H9 (cell line): ENCODE results near the gene RPRD1B. TPM values are rescaled to one million over a fixed set of nuclear protein-coding genes. Genes with fewer than 3 reads are reported as not detected.
A peak's percentile ranks its signal among the peaks of the same experiment; 100 is the strongest.

Experiments
- DNase-seq: peaks from one replicate; pipeline ENCODE4 v3.0.0-alpha.2; 2017
- H2AFZ ChIP-seq: one replicate; pipeline ENCODE4 v1.6.1; 2013; ENCODE audit warnings: mild to moderate bottlenecking, low read length, control low read depth, moderate library complexity
- H2AK5ac ChIP-seq: 2 replicates; pipeline ENCODE4 v1.6.1; 2013; ENCODE audit warnings: low read length, control low read depth, mixed read lengths; ENCODE audit not compliant: insufficient read length
- H2BK120ac ChIP-seq: one replicate; pipeline ENCODE4 v1.6.1; 2013; ENCODE audit warnings: low read depth, mild to moderate bottlenecking, low read length, control low read depth, inconsistent platforms; ENCODE audit not compliant: poor library complexity, severe bottlenecking
- H2BK12ac ChIP-seq: 2 replicates; pipeline ENCODE4 v1.6.1; 2013; ENCODE audit warnings: low read length, control low read depth, mixed read lengths, low read depth; ENCODE audit not compliant: insufficient read length
- H2BK15ac ChIP-seq: 2 replicates; pipeline ENCODE4 v1.6.1; 2013; ENCODE audit warnings: low read depth, low read length, control low read depth
- H2BK20ac ChIP-seq: one replicate; pipeline ENCODE4 v1.6.1; 2013; ENCODE audit warnings: low read depth, mild to moderate bottlenecking, low read length, control low read depth, inconsistent platforms; ENCODE audit not compliant: poor library complexity, severe bottlenecking
- H2BK5ac ChIP-seq: 2 replicates; pipeline ENCODE4 v1.6.1; 2013; ENCODE audit warnings: low read length, control low read depth, mixed read lengths; ENCODE audit not compliant: insufficient read length
- H3K14ac ChIP-seq: 2 replicates; pipeline ENCODE4 v1.6.1; 2013; ENCODE audit warnings: low read length, control low read depth; ENCODE audit not compliant: insufficient read depth
- H3K18ac ChIP-seq: 2 replicates; pipeline ENCODE4 v1.6.1; 2013; ENCODE audit warnings: low read depth, mild to moderate bottlenecking, mixed read lengths, low read length, control low read depth; ENCODE audit not compliant: insufficient read length
- H3K23ac ChIP-seq: 2 replicates; pipeline ENCODE4 v1.6.1; 2013; ENCODE audit warnings: low read length, control low read depth, mixed read lengths, low read depth; ENCODE audit not compliant: insufficient read length
- H3K23me2 ChIP-seq: 2 replicates; pipeline ENCODE4 v1.6.1; 2013; ENCODE audit warnings: low read depth, mild to moderate bottlenecking, mixed read lengths, low read length, control low read depth; ENCODE audit not compliant: insufficient read length, poor library complexity, severe bottlenecking
- H3K27ac ChIP-seq: 2 replicates; pipeline ENCODE4 v1.5.1; 2013; ENCODE audit warnings: low read length, control low read depth, mixed read lengths, low read depth; ENCODE audit not compliant: insufficient read length
- H3K27me3 ChIP-seq: 2 replicates; pipeline ENCODE4 v1.6.1; 2013; ENCODE audit warnings: low read length, control low read depth, inconsistent platforms; ENCODE audit not compliant: insufficient read depth
- H3K4ac ChIP-seq: 2 replicates; pipeline ENCODE4 v1.6.1; 2013; ENCODE audit warnings: low read depth, mild to moderate bottlenecking, control low read depth, inconsistent platforms, low read length, moderate library complexity
- H3K4me1 ChIP-seq: 2 replicates; pipeline ENCODE4 v1.6.1; 2013; ENCODE audit warnings: low read length, control low read depth, inconsistent platforms; ENCODE audit not compliant: insufficient read depth
- H3K4me2 ChIP-seq: 2 replicates; pipeline ENCODE4 v1.6.1; 2013; ENCODE audit warnings: low read length, control low read depth, mixed read lengths; ENCODE audit not compliant: insufficient read length, insufficient read depth
- H3K56ac ChIP-seq: 2 replicates; pipeline ENCODE4 v1.6.1; 2013; ENCODE audit warnings: low read depth, mild to moderate bottlenecking, mixed read lengths, low read length, control low read depth; ENCODE audit not compliant: insufficient read length
- H3K79me1 ChIP-seq: 2 replicates; pipeline ENCODE4 v1.6.1; 2013; ENCODE audit warnings: low read depth, mild to moderate bottlenecking, moderate library complexity, low read length, control low read depth, inconsistent platforms; ENCODE audit not compliant: insufficient read depth, poor library complexity, severe bottlenecking
- H3K79me2 ChIP-seq: 2 replicates; pipeline ENCODE4 v1.6.1; 2013; ENCODE audit warnings: low read length, control low read depth, inconsistent platforms; ENCODE audit not compliant: insufficient read depth
- H3K9ac ChIP-seq: 2 replicates; pipeline ENCODE4 v1.6.1; 2013; ENCODE audit warnings: low read length, control low read depth, mixed read lengths; ENCODE audit not compliant: insufficient read length; ENCODE audit errors: extremely low read depth
- H3K9me3 ChIP-seq: one replicate; pipeline ENCODE4 v1.6.1; 2013; ENCODE audit warnings: low read depth, low read length, inconsistent platforms; ENCODE audit not compliant: control insufficient read depth
- H3T11ph ChIP-seq: one replicate; pipeline ENCODE4 v1.6.1; 2013; ENCODE audit warnings: mild to moderate bottlenecking, low read length, control low read depth, inconsistent platforms
- H4K20me1 ChIP-seq: one replicate; pipeline ENCODE4 v1.6.1; 2013; ENCODE audit not compliant: control insufficient read depth, insufficient read length, insufficient read depth
- H4K5ac ChIP-seq: 2 replicates; pipeline ENCODE4 v1.6.1; 2013; ENCODE audit warnings: low read depth, mild to moderate bottlenecking, mixed read lengths, low read length, control low read depth; ENCODE audit not compliant: insufficient read length
- H4K8ac ChIP-seq: replicated peaks from 2 replicates; pipeline ENCODE4 v1.6.1; 2013; ENCODE audit warnings: low read length, control low read depth, mixed read lengths, low read depth; ENCODE audit not compliant: insufficient read length
- H4K91ac ChIP-seq: 2 replicates; pipeline ENCODE4 v1.6.1; 2013; ENCODE audit warnings: low read depth, mild to moderate bottlenecking, moderate library complexity, mixed read lengths, low read length, control low read depth; ENCODE audit not compliant: insufficient read length
- H3K27ac Mint-ChIP-seq, 3 experiments: 2 replicates in 2 of 3; 3 replicates in 1 of 3; pipeline ENCODE4 v1.8.0; 2020 to 2021; ENCODE audit warnings: mixed read lengths in 3 of 3, mild to moderate bottlenecking in 1 of 3, moderate library complexity in 1 of 3
- H3K27me3 Mint-ChIP-seq: 2 replicates; pipeline ENCODE4 v1.8.0; 2021; ENCODE audit warnings: low read depth, mild to moderate bottlenecking, moderate library complexity, mixed read lengths
- H3K36me3 Mint-ChIP-seq, 3 experiments: 2 replicates in 2 of 3; 3 replicates in 1 of 3; pipeline ENCODE4 v1.8.0; 2020 to 2021; ENCODE audit warnings: low read depth in 3 of 3, mixed read lengths in 3 of 3; ENCODE audit not compliant: insufficient read depth in 1 of 3
- H3K4me1 Mint-ChIP-seq, 2 experiments: 2 replicates each; pipeline ENCODE4 v1.8.0; 2020; ENCODE audit warnings: mixed read lengths in 2 of 2
- H3K4me3 Mint-ChIP-seq, 2 experiments: 2 replicates in 1 of 2; 3 replicates in 1 of 2; pipeline ENCODE4 v1.8.0; 2020 to 2021; ENCODE audit warnings: mild to moderate bottlenecking in 2 of 2, mixed read lengths in 2 of 2, moderate library complexity in 1 of 2
- H3K9me3 Mint-ChIP-seq, 2 experiments: 2 replicates in 1 of 2; 3 replicates in 1 of 2; pipeline ENCODE4 v1.8.0; 2020; ENCODE audit warnings: mild to moderate bottlenecking in 2 of 2, mixed read lengths in 2 of 2, moderate library complexity in 1 of 2
- CTCF ChIP-seq: fragments of 200-600 bp; sonication (generic); conservative IDR thresholded peaks from 3 replicates; pipeline ENCODE4 v1.8.0; 2021; ENCODE audit warnings: antibody characterized with exemption, mild to moderate bottlenecking
- WGBS: extraction: QIAGEN DNeasy Blood & Tissue Kit; methylation state at CpG from one replicate; pipeline ENCODE4 v1.1.7; 2013; ENCODE audit warnings: missing lambda C conversion rate, low lambda C conversion rate, mixed read lengths; ENCODE audit not compliant: insufficient read length; ENCODE audit errors: extremely low coverage; 5-methylcytosine and 5-hydroxymethylcytosine counted together
- total RNA-seq: library from RNA; stranded (reverse); gene quantifications from 2 replicates; pipeline ENCODE4 v1.2.1, GENCODE V29; 2021

RPRD1B gene
- total RNA-seq, 1 experiment from 2014 or later, result 34.3 TPM

GRCh38 chr20:38121741-38122140 lies 88.2 kb downstream of the RPRD1B start:
- Mint-ChIP-seq H3K9me3 (no peaks in the 10 kb centered on the region), H3K27me3 (no peaks in the 10 kb centered on the region), H3K27ac (0 out of 7 replicates have a peak overlapping the region, but pooled peaks of 1 of the 3 experiments have one; percentile 17), H3K4me1 (peaks cover 5 to 6% of the 10 kb centered on the region in 2 experiments; a peak in 2 of 4 replicates), H3K36me3 (no peaks in the 10 kb centered on the region), H3K4me3 (no peak overlapping the region)
- WGBS, result no CpG with 5 or more reads among the region's 4 CpGs
- no peak overlapping the region for H3K23ac ChIP-seq
- H3K18ac ChIP-seq, result no peak overlapping the region
- H3K79me2 ChIP-seq, result no peaks in the 10 kb centered on the region
- no peak overlapping the region for H2BK5ac ChIP-seq
- no peak overlapping the region for H2BK12ac ChIP-seq
- H3K9ac ChIP-seq, result no peak overlapping the region
- H3K27ac ChIP-seq, result no peak overlapping the region
- no peak overlapping the region for H4K8ac ChIP-seq
- no peaks in the 10 kb centered on the region for H3K79me1 ChIP-seq
- H3K9me3 ChIP-seq, result no peaks in the 10 kb centered on the region
- no peak overlapping the region for H3T11ph ChIP-seq
- no peaks in the 10 kb centered on the region for H3K27me3 ChIP-seq
- H2AK5ac ChIP-seq, result no peak overlapping the region
- no peak overlapping the region for H3K56ac ChIP-seq
- H2BK15ac ChIP-seq, result no peak overlapping the region
- DNase-seq, result no peak
- no peak overlapping the region for H3K4ac ChIP-seq
- no peaks in the 10 kb centered on the region; the same call in 1 of the 2 replicates for H3K4me1 ChIP-seq
- H2BK20ac ChIP-seq, result no peak overlapping the region
- TF ChIP-seq CTCF, result no peak
- no peaks in the 10 kb centered on the region for H4K20me1 ChIP-seq
- H2BK120ac ChIP-seq, result no peak overlapping the region
- no peaks in the 10 kb centered on the region for H3K23me2 ChIP-seq
- H3K4me2 ChIP-seq, result no peak overlapping the region
- H4K91ac ChIP-seq, result no peak overlapping the region
- H4K5ac ChIP-seq, result no peak overlapping the region
- no peak overlapping the region for H3K14ac ChIP-seq
- no peak overlapping the region for H2AFZ ChIP-seq
